NB4 (cell line): Measurements from ENCODE around the gene OPCML.

ENCODE experiments used
- CTCF ChIP-seq: IDR thresholded peaks from one replicate; pipeline ENCODE4 v1.5.1; 2012; ENCODE audit warnings: low read depth, low read length
- MAX ChIP-seq: IDR thresholded peaks from 2 replicates; pipeline ENCODE4 v1.6.1; 2011; ENCODE audit warnings: low read depth, low read length
- POLR2A ChIP-seq: IDR thresholded peaks from 2 replicates; pipeline ENCODE4 v1.6.1; 2011; ENCODE audit warnings: mild to moderate bottlenecking; ENCODE audit not compliant: insufficient read length; ENCODE audit errors: extremely low read depth

DNA sequence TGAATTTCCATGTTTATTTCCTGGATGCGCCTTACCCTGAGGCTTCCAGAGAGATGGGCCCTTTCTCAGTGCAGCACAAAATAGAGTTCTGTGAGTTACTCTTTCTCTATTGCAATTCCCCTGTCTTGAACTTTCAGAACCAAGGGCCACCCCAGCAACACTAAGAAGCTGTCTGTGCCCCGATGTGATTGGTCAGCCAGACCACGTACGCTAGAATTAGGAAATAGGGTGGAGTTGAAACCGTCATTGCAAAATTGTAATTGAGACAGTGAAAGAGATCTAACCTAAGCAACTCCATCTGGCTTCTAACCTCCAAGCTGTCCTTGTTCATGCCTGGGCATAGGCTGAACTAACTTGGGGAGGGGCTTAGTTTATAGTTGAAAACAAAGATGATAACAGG lies 981.3 kb downstream of the OPCML start:
- no peak for TF ChIP-seq CTCF
- no peak for TF ChIP-seq POLR2A
- TF ChIP-seq MAX: no peak
